Measurements from ENCODE around the gene E4F1. TPM values are rescaled to one million over a fixed set of nuclear protein-coding genes. Genes with fewer than 3 reads are reported as not detected.
A peak's percentile ranks its signal among the peaks of the same experiment; 100 is the strongest.

E4F1 gene
- total and polyA plus RNA-seq, 2 of the 13 experiments (the other 11 are each of a cell fraction or from before 2014, with no cell fraction given), result 13.8 to 19.5 TPM

DNA sequence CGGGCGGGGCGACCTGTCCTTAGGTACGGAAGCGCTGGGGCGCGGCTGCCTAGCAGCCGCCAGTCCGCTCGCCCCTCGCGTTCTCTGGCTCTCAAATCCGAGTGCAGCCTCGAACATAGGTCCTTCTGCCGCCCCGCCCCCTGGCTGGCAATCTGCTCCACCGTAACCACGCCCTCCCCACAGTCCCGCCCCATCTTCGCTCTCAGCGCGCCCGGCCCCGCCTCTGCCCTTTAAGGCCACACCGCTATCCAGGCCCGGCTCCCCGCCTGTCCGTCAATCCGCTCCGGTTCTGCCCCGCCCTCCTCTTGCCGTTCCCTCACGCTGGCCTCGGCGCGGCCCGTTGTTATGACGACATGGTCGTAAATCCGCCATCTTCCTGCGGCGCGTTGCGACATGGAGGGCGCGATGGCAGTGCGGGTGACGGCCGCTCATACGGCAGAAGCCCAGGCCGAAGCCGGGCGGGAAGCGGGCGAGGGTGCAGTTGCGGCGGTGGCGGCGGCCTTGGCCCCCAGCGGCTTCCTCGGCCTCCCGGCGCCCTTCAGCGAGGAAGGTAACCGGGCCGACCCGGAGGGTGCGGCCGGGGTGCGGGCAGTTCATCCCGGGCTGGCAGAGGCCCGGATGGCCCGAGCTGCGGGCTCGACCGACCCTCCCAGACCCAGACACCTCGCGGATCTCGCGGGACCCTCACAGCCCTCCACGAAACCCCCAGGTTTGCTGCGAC, at the start of gene E4F1 (continued):
- TF ChIP-seq ATF7 (IDR thresholded peaks at IDR 0.05) (peak; percentile 82), ATF7 (CRISPR knock-in tag; IDR thresholded peaks at IDR 0.05) (peak; percentile 83; the same call in 1 of the 2 replicates), ZBTB7A (CRISPR knock-in tag; IDR thresholded peaks at IDR 0.05) (no peak), HINFP (CRISPR knock-in tag; IDR thresholded peaks at IDR 0.05; ENCODE audit: low read depth) (no peak), MIER3 (CRISPR knock-in tag; IDR thresholded peaks at IDR 0.05; ENCODE audit: borderline replicate concordance) (peak; percentile 36; the same call in 1 of the 2 replicates), FOXP4 (CRISPR knock-in tag; IDR thresholded peaks at IDR 0.05) (peak; percentile 41; the same call in 1 of the 2 replicates), NCOA2 (CRISPR knock-in tag; IDR thresholded peaks at IDR 0.05) (no peak; the same call in 1 of the 2 replicates), PCBP2 (optimal IDR thresholded peaks at IDR 0.05; ENCODE audit: low read depth, low read length, poor library complexity, severe bottlenecking) (no peak), KLF9 (CRISPR knock-in tag; IDR thresholded peaks at IDR 0.05; ENCODE audit: low read depth) (no peak; the same call in 1 of the 2 replicates), AGO1 (IDR thresholded peaks at IDR 0.05; ENCODE audit: low read depth, low read length, poor library complexity, severe bottlenecking) (no peak), ZNF33A (CRISPR knock-in tag; IDR thresholded peaks at IDR 0.05; ENCODE audit: borderline replicate concordance) (no peak), ZNF12 (CRISPR knock-in tag; IDR thresholded peaks at IDR 0.05) (peak; percentile 73), ZUFSP (CRISPR knock-in tag; IDR thresholded peaks at IDR 0.05; ENCODE audit: borderline replicate concordance) (no peak), MED1 (CRISPR knock-in tag; IDR thresholded peaks at IDR 0.05) (peak; percentile 56), ZNF143 (CRISPR knock-in tag; IDR thresholded peaks at IDR 0.05) (peak; percentile 3), DZIP1 (CRISPR knock-in tag; IDR thresholded peaks at IDR 0.05) (peak; percentile 56; the same call in 1 of the 2 replicates), ZNF460 (CRISPR knock-in tag; IDR thresholded peaks at IDR 0.05; ENCODE audit: borderline replicate concordance) (no peak), AHR (CRISPR knock-in tag; IDR thresholded peaks at IDR 0.05) (no peak), MEIS2 (CRISPR knock-in tag; IDR thresholded peaks at IDR 0.05) (peak; percentile 94)
- TF ChIP-seq, protein P1, sequence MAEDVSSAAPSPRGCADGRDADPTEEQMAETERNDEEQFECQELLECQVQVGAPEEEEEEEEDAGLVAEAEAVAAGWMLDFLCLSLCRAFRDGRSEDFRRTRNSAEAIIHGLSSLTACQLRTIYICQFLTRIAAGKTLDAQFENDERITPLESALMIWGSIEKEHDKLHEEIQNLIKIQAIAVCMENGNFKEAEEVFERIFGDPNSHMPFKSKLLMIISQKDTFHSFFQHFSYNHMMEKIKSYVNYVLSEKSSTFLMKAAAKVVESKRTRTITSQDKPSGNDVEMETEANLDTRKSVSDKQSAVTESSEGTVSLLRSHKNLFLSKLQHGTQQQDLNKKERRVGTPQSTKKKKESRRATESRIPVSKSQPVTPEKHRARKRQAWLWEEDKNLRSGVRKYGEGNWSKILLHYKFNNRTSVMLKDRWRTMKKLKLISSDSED (CRISPR knock-in tag; IDR thresholded peaks at IDR 0.05), result no peak
